Spleen (tissue), 7 donors: ENCODE results near the gene TRAPPC14.

Experiments used
- POLR2A ChIP-seq, 3 donors: fragments of 450-650 bp; IDR thresholded peaks; one replicate each; pipeline ENCODE4 v1.5.1; 2017; ENCODE audit warnings: antibody characterized with exemption in 3 of 3, mild to moderate bottlenecking in 1 of 3
- TF ChIP-seq, protein P1 (sequence below), 11 experiments: fragments of 200-600 bp in 7 of 11; fragments of 450-650 bp in 4 of 11; sonication (generic) in 4 of 11; IDR thresholded peaks in 8 of 11; conservative IDR thresholded peaks in 3 of 11; 1 replicate in 7 of 11; 2 replicates in 4 of 11; pipeline versions ENCODE4 v1.4.0 to v1.8.0; 2016 to 2021; ENCODE audit warnings: antibody characterized with exemption in 11 of 11, inconsistent platforms in 4 of 11, mild to moderate bottlenecking in 1 of 11
- donor health status: DM: no; HTN: no; CAD: no; lungs with moderate emphysema.
- donor health status: DM: no; HTN: no; CAD: no.
- donor health status: DM: no; HTN: no; CAD: no.

DNA sequence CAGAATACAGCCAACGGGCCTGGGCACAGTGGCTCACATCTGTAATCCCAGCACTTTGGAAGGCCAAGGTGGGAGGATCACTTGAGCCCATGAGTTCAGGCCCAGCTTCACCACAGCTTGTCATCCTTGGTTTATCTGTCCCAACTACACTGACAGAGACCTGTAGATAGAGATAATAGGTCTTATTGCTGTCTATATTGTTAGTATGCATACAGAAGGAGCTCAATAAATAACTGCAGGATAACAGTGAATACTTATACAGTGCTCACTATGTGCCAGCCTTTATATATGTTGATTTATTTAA, 37.8 kb downstream of the TRAPPC14 start:
- TF ChIP-seq, protein P1, sequence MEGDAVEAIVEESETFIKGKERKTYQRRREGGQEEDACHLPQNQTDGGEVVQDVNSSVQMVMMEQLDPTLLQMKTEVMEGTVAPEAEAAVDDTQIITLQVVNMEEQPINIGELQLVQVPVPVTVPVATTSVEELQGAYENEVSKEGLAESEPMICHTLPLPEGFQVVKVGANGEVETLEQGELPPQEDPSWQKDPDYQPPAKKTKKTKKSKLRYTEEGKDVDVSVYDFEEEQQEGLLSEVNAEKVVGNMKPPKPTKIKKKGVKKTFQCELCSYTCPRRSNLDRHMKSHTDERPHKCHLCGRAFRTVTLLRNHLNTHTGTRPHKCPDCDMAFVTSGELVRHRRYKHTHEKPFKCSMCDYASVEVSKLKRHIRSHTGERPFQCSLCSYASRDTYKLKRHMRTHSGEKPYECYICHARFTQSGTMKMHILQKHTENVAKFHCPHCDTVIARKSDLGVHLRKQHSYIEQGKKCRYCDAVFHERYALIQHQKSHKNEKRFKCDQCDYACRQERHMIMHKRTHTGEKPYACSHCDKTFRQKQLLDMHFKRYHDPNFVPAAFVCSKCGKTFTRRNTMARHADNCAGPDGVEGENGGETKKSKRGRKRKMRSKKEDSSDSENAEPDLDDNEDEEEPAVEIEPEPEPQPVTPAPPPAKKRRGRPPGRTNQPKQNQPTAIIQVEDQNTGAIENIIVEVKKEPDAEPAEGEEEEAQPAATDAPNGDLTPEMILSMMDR (IDR thresholded peaks at IDR 0.05 in 8 of 11, conservative IDR thresholded peaks at IDR 0.05 in 3 of 11), result no peak
- no peak for TF ChIP-seq POLR2A (IDR thresholded peaks at IDR 0.05)
